NB4 (cell line): ENCODE results near the gene ACOX3.

Experiments used
- CTCF ChIP-seq: IDR thresholded peaks from one replicate; pipeline ENCODE4 v1.5.1; 2012; ENCODE audit warnings: low read depth, low read length
- MAX ChIP-seq: IDR thresholded peaks from 2 replicates; pipeline ENCODE4 v1.6.1; 2011; ENCODE audit warnings: low read depth, low read length

- no peak for TF ChIP-seq CTCF
- TF ChIP-seq MAX, result no peak
Observed at GRCh38 chr4:8321220-8321619, 119.3 kb downstream of the ACOX3 start.
